ENCODE results near the gene CES4A. TPM values are rescaled to one million over a fixed set of nuclear protein-coding genes. Genes with fewer than 3 reads are reported as not detected.
"Not testable (repeated sequence)": the region's sequence is repeated elsewhere in the genome, so short reads cannot be mapped to it uniquely, and the experiment has no call there.

The CES4A gene
- total RNA-seq, 1 experiment from 2014 or later, result 1.9 TPM

DNA sequence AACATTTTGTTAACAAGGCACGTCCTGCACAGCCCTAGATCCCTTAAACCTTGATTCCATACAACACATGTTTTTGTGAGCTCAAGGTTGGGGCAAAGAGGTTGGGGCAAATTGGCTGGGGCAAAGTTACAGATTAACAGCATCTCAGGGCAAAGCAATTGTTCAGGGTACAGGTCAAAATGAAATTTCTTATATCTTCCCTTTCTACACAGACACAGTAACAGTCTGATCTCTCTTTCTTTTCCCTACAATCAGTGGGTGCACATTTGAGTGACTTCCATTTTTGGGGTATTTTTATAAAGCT, 32.3 kb upstream of the CES4A start:
- Mint-ChIP-seq H3K27me3 (ENCODE audit: low read depth) (peaks cover 18% of the 10 kb centered on the region), H3K4me1 (peaks cover 10 to 18% of the 10 kb centered on the region in 2 experiments)
- H3K56ac ChIP-seq (ENCODE audit: insufficient read length, low read depth, low read length); DNase-seq; H3K4ac ChIP-seq (ENCODE audit: low read depth, low read length); H2BK12ac ChIP-seq (ENCODE audit: insufficient read length, low read depth, low read length); H3K9ac ChIP-seq (ENCODE audit: extremely low read depth, insufficient read length, low read length); H2BK120ac ChIP-seq (ENCODE audit: low read depth, low read length, poor library complexity, severe bottlenecking); H3K4me2 ChIP-seq (ENCODE audit: insufficient read depth, insufficient read length, low read length); H3K27ac ChIP-seq (ENCODE audit: insufficient read length, low read depth, low read length); H3K23me2 ChIP-seq (ENCODE audit: insufficient read length, low read depth, low read length, poor library complexity, severe bottlenecking); H4K91ac ChIP-seq (ENCODE audit: insufficient read length, low read depth, low read length); H3K79me1 ChIP-seq (ENCODE audit: insufficient read depth, low read depth, low read length, poor library complexity, severe bottlenecking); H2AFZ ChIP-seq (ENCODE audit: low read length); H3K4me1 ChIP-seq (ENCODE audit: insufficient read depth, low read length); H3K36me3 Mint-ChIP-seq (ENCODE audit: insufficient read depth in 1 of 3, low read depth in 3 of 3); H3K27me3 ChIP-seq (ENCODE audit: insufficient read depth, low read length); H2BK5ac ChIP-seq (ENCODE audit: insufficient read length, low read length); H2BK15ac ChIP-seq (ENCODE audit: low read depth, low read length); H4K5ac ChIP-seq (ENCODE audit: insufficient read length, low read depth, low read length); H3K27ac Mint-ChIP-seq; H3K4me3 Mint-ChIP-seq; H2BK20ac ChIP-seq (ENCODE audit: low read depth, low read length, poor library complexity, severe bottlenecking); H3K79me2 ChIP-seq (ENCODE audit: insufficient read depth, low read length); H2AK5ac ChIP-seq (ENCODE audit: insufficient read length, low read length); H3K14ac ChIP-seq (ENCODE audit: insufficient read depth, low read length); H4K20me1 ChIP-seq (ENCODE audit: control insufficient read depth, insufficient read depth, insufficient read length); H3K9me3 ChIP-seq (ENCODE audit: control insufficient read depth, low read depth, low read length); H3K18ac ChIP-seq (ENCODE audit: insufficient read length, low read depth, low read length); H3K23ac ChIP-seq (ENCODE audit: insufficient read length, low read depth, low read length); H3K9me3 Mint-ChIP-seq; H4K8ac ChIP-seq (replicated peaks; ENCODE audit: insufficient read length, low read depth, low read length); H3T11ph ChIP-seq (ENCODE audit: low read length): not testable (repeated sequence)
- no CpG with 5 or more reads among the region's 1 CpG for WGBS (ENCODE audit: extremely low coverage, insufficient read length, low lambda C conversion rate)

All from H9 (cell line).